ENCODE measurements around the gene DYNC1H1.

DNA sequence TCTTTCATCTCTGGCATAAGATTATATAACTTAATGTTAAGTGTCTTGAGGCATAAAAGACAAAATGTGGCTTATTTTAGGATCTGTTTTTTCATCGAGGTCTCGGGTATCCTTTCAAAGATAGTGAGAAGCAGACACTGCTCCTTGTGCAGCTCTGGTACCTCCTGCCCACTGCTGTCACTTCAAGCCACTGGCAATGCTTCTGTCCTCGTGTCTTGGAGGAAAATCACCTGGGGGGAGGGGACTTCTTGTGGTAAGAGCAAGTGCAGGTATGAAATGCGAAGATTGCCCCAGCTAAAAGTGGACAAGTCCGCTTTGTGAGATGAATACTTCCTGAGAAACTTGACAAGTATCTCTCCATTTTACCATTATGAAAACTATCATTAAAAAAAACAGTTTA, 37.8 kb upstream of the DYNC1H1 start:
- TF ChIP-seq, protein P1, sequence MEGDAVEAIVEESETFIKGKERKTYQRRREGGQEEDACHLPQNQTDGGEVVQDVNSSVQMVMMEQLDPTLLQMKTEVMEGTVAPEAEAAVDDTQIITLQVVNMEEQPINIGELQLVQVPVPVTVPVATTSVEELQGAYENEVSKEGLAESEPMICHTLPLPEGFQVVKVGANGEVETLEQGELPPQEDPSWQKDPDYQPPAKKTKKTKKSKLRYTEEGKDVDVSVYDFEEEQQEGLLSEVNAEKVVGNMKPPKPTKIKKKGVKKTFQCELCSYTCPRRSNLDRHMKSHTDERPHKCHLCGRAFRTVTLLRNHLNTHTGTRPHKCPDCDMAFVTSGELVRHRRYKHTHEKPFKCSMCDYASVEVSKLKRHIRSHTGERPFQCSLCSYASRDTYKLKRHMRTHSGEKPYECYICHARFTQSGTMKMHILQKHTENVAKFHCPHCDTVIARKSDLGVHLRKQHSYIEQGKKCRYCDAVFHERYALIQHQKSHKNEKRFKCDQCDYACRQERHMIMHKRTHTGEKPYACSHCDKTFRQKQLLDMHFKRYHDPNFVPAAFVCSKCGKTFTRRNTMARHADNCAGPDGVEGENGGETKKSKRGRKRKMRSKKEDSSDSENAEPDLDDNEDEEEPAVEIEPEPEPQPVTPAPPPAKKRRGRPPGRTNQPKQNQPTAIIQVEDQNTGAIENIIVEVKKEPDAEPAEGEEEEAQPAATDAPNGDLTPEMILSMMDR (IDR thresholded peaks at IDR 0.05), result no peak
- TF ChIP-seq POLR2A (IDR thresholded peaks at IDR 0.05), result no peak
